ENCODE measurements around the gene OXER1.

OXER1 gene

GRCh38 chr2:42795275-42795674, 31.3 kb upstream of the OXER1 start:
- in situ Hi-C loops (cut with MboI; ENCODE audit: low pct_unique_long_range_greater_than_20kb, low sequenced_read_pairs), result loop anchor here (25.0 kb wide), 1 partner anchor 283 kb away; no protein-coding TSS in a partner anchor
- DNase-seq, result no peak

GRCh38 chr2:42794271-42795046, 30.5 kb upstream of the OXER1 start:
- peak; percentile 67 for DNase-seq
- in situ Hi-C loops (cut with MboI; ENCODE audit: low pct_unique_long_range_greater_than_20kb, low sequenced_read_pairs), result loop anchor here (25.0 kb wide), 1 partner anchor 282 kb away; no protein-coding TSS in a partner anchor

- in situ Hi-C loops (cut with MboI; ENCODE audit: low pct_unique_long_range_greater_than_20kb, low sequenced_read_pairs), result loop anchor here (25.0 kb wide), 1 partner anchor 281 kb away; no protein-coding TSS in a partner anchor
- DNase-seq, result peak; percentile 48
Observed at GRCh38 chr2:42793334-42794270, 29.7 kb upstream of the OXER1 start.

GRCh38 chr2:42792583-42793333, 28.8 kb upstream of the OXER1 start, which contains the start of gene HAAO:
HAAO (minus strand) TSS chr2:42792583; CDS start chr2:42792536, 47 bp downstream.
- DNase-seq, result peak; percentile 73
- in situ Hi-C loops (cut with MboI; ENCODE audit: low pct_unique_long_range_greater_than_20kb, low sequenced_read_pairs), result loop anchor here (25.0 kb wide), 1 partner anchor 280 kb away; no protein-coding TSS in a partner anchor

- in situ Hi-C loops (cut with MboI; ENCODE audit: low pct_unique_long_range_greater_than_20kb, low sequenced_read_pairs), result loop anchor here (25.0 kb wide), 1 partner anchor 280 kb away; no protein-coding TSS in a partner anchor
- peak; percentile 76 for DNase-seq
Observed at GRCh38 chr2:42792087-42792582, 28.2 kb upstream of the OXER1 start.

GRCh38 chr2:42791606-42792005, 27.7 kb upstream of the OXER1 start:
- in situ Hi-C loops (cut with MboI; ENCODE audit: low pct_unique_long_range_greater_than_20kb, low sequenced_read_pairs), result loop anchor here (25.0 kb wide), 1 partner anchor 279 kb away; no protein-coding TSS in a partner anchor
- DNase-seq, result no peak

GRCh38 chr2:42789751-42790150, 25.8 kb upstream of the OXER1 start:
- in situ Hi-C loops (cut with MboI; ENCODE audit: low pct_unique_long_range_greater_than_20kb, low sequenced_read_pairs), result loop anchor here (25.0 kb wide), 1 partner anchor 277 kb away; no protein-coding TSS in a partner anchor

GRCh38 chr2:42788882-42789281, 24.9 kb upstream of the OXER1 start:
- DNase-seq, result no peak
- in situ Hi-C loops (cut with MboI; ENCODE audit: low pct_unique_long_range_greater_than_20kb, low sequenced_read_pairs), result loop anchor here (25.0 kb wide), 1 partner anchor 277 kb away; no protein-coding TSS in a partner anchor

More at GRCh38 chr2:42789751-42790150, 25.8 kb upstream of the OXER1 start:
- DNase-seq, result no peak

- in situ Hi-C loops (cut with MboI; ENCODE audit: low pct_unique_long_range_greater_than_20kb, low sequenced_read_pairs), result loop anchor here (25.0 kb wide), 1 partner anchor 276 kb away; no protein-coding TSS in a partner anchor
- no peak for DNase-seq
Observed at GRCh38 chr2:42788478-42788793, 24.5 kb upstream of the OXER1 start.

- in situ Hi-C loops (cut with MboI; ENCODE audit: low pct_unique_long_range_greater_than_20kb, low sequenced_read_pairs), result loop anchor here (25.0 kb wide), 1 partner anchor 276 kb away; no protein-coding TSS in a partner anchor
- DNase-seq, result no peak
Observed at GRCh38 chr2:42787788-42788477, 24.0 kb upstream of the OXER1 start.

GRCh38 chr2:42787424-42787787, 23.5 kb upstream of the OXER1 start:
- no peak for DNase-seq
- in situ Hi-C loops (cut with MboI; ENCODE audit: low pct_unique_long_range_greater_than_20kb, low sequenced_read_pairs), result loop anchor here (25.0 kb wide), 1 partner anchor 275 kb away; no protein-coding TSS in a partner anchor

- in situ Hi-C loops (cut with MboI; ENCODE audit: low pct_unique_long_range_greater_than_20kb, low sequenced_read_pairs), result loop anchor here (25.0 kb wide), 1 partner anchor 274 kb away; no protein-coding TSS in a partner anchor
Observed at GRCh38 chr2:42786561-42787345, 22.8 kb upstream of the OXER1 start.

GRCh38 chr2:42784204-42784880, 20.4 kb upstream of the OXER1 start:
- in situ Hi-C loops (cut with MboI; ENCODE audit: low pct_unique_long_range_greater_than_20kb, low sequenced_read_pairs), result loop anchor here (25.0 kb wide), 1 partner anchor 272 kb away; no protein-coding TSS in a partner anchor
- DNase-seq, result no peak

More at GRCh38 chr2:42786561-42787345, 22.8 kb upstream of the OXER1 start:
- DNase-seq, result no peak

- no peak for DNase-seq
- in situ Hi-C loops (cut with MboI; ENCODE audit: low pct_unique_long_range_greater_than_20kb, low sequenced_read_pairs), result loop anchor here (25.0 kb wide), 1 partner anchor 271 kb away; no protein-coding TSS in a partner anchor
Observed at GRCh38 chr2:42783511-42783910, 19.6 kb upstream of the OXER1 start.

GRCh38 chr2:42781181-42781580, 17.2 kb upstream of the OXER1 start:
- DNase-seq, result no peak
- in situ Hi-C loops (cut with MboI; ENCODE audit: low pct_unique_long_range_greater_than_20kb, low sequenced_read_pairs), result loop anchor here (25.0 kb wide), 1 partner anchor 269 kb away; no protein-coding TSS in a partner anchor

All from KBM-7 (cell line).